MM.1S (cell line): Measurements from ENCODE around the gene GGN.

Source experiments
- EZH2 ChIP-seq: fragments of 300-600 bp; sonication (generic); optimal IDR thresholded peaks from 2 replicates; pipeline ENCODE3; 2017; ENCODE audit warnings: low read depth, mild to moderate bottlenecking, antibody characterized with exemption, low read length, mixed read lengths
- TF ChIP-seq, protein P1 (sequence below): fragments of 300-600 bp; sonication (generic); IDR thresholded peaks from 2 replicates; pipeline ENCODE4 v1.5.1; 2016; ENCODE audit warnings: antibody characterized with exemption, low read length, mixed read lengths

- TF ChIP-seq, protein P1, sequence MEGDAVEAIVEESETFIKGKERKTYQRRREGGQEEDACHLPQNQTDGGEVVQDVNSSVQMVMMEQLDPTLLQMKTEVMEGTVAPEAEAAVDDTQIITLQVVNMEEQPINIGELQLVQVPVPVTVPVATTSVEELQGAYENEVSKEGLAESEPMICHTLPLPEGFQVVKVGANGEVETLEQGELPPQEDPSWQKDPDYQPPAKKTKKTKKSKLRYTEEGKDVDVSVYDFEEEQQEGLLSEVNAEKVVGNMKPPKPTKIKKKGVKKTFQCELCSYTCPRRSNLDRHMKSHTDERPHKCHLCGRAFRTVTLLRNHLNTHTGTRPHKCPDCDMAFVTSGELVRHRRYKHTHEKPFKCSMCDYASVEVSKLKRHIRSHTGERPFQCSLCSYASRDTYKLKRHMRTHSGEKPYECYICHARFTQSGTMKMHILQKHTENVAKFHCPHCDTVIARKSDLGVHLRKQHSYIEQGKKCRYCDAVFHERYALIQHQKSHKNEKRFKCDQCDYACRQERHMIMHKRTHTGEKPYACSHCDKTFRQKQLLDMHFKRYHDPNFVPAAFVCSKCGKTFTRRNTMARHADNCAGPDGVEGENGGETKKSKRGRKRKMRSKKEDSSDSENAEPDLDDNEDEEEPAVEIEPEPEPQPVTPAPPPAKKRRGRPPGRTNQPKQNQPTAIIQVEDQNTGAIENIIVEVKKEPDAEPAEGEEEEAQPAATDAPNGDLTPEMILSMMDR, result no peak
- no peak for TF ChIP-seq EZH2
These were observed 37.5 kb upstream of the GGN start for GRCh38 chr19:38425222-38425809.
